NCI-H187 treated with DMSO at 0.1 percent for 48 hours (cell line): ENCODE measurements around the gene MICALL2.

Experiments used
- DNase-seq: peaks from one replicate; lab custom pipeline; 2025; lab: John Stamatoyannopoulos, UW

The MICALL2 gene

GRCh38 chr7:1433128-1433920 lies 25.9 kb downstream of the MICALL2 start:
- DNase-seq: no peak

DNA sequence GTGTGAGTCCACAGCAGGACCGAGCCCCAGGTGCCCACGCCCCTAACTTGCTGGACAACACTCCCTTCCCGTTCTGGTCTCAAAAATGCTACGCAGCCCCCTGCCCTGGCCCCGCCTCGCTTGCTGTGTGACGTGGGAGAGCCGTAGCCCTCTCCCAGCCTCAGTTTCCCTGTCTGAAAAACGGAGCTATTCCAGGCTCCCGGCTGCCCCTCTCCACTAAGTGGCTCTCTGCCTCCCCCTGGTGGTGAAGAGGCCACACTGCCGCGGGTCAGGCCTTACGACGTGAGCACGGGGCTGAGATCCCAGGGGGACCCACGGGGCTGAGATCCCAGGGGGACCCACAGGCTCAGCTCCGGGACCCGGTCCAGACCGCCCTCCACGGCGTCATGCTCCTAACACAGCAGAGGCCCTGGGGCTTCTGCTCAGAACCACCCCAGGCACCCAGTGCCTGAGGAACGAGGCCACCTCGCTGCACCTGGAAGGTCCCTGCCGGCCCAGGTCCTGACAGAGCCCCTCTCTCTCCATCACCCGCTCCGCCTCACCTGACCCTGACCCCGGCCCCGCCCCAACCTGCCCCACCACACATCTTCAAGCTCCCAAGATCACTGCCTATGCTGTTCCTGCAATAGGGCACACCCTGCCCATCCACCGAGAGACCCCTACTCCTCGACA lies 26.7 kb downstream of the MICALL2 start:
- no peak for DNase-seq

DNA sequence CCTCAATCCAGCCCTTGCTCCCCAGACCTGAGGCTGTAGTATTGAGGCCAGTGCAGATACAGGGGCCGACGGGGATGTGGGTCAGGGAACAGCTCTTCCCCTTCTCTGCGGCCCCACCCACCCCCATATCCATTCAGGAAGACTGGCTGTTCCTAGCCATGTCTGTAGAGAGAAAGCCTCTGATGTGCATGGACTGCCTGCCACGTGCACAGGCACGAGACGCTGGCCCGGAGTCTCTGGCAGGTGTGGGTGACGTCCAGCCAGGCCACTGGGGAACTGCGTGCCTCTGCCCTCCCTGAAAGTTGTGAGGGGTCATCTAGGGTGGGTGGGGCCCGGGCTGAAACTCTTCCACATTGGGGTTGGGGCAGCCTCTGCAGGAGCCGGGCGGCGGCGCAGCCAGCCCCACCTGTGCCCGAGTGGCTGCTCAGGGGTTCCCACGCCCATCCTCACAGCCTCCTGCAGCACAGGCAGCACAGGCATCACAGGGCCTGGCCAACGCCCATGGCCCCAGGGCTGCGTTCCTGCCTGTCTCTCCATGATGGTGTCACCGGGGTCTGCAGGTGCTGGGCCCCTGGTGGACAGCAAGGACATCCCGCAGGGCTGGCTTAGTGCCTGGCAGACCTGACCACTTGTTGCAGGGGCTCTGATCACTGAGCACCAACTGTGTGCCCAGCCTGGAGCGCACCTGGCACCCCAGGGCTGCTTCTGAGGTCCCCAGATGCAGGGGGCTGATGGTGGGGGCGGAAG lies 27.5 kb downstream of the MICALL2 start:
- no peak for DNase-seq

GRCh38 chr7:1431226-1431625 lies 28.0 kb downstream of the MICALL2 start:
- DNase-seq: no peak

DNA sequence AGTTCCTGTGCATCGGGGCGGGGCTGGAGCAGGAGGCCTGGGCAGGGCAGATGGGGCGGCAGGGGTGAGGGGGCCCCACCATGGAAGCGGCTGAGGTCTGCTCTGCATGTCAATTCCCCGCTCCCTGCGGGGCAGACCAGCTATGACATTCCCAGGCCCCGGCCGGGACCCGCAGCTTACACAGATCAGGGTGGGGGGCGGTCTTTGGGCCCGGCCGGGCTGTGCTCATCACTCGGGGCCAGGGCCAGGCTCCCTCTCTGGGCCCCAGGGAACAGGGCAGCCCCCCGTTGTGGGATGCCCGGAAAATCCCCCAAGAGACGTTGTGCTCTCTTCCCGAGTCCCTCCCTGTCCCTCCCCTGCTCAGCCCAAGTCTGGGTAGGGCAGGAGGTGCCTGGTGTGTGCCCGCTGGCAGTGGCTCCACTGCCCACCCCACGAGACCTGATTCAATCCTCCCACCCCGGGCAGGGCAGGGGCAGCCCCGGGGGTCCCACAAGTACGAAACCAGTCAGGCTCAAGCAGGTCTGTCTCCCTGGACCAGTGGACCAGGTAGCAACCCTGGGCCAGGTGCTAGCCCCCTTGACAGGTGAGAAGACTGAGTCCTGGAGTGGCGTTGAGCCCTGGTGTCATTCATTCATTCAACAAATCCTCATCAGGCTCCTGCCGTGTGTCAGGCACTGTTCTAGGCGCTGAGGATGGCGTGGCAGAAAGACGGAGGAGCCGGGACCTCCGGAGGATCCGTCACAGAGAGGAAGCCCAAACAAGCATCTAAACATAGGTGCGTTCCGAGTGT lies 29.0 kb downstream of the MICALL2 start:
- no peak for DNase-seq

DNA sequence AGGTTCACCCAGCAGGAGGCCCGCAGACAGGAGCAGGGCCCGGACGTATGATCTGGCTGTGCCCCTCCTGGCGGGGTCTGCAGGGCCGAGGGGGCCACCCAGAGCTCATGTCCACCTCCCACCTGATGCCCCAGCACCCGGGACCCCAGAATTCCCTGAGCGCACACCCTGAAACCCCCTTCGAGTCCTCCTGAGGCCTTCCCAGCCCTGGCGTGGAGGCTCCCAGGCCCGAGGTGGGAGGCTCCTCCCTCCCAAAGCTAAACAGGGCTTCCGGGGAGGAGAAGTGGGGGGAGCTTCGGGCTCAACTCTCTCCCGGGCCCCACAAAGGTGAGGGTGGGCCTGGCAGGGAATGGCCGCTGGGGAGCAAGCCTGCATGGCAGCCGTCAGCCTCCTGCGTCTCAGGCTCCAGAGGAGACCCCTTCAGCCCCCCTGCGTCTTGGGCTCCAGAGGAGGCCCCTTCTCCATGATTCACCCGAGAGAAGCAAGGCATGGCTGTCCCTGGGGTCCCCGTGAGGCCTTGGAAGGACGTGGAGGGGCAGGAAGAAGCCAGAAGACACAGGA lies 30.2 kb downstream of the MICALL2 start:
- no peak for DNase-seq

GRCh38 chr7:1427064-1427657 lies 32.1 kb downstream of the MICALL2 start:
- DNase-seq: no peak

GRCh38 chr7:1426474-1426873 lies 32.8 kb downstream of the MICALL2 start:
- DNase-seq: no peak

DNA sequence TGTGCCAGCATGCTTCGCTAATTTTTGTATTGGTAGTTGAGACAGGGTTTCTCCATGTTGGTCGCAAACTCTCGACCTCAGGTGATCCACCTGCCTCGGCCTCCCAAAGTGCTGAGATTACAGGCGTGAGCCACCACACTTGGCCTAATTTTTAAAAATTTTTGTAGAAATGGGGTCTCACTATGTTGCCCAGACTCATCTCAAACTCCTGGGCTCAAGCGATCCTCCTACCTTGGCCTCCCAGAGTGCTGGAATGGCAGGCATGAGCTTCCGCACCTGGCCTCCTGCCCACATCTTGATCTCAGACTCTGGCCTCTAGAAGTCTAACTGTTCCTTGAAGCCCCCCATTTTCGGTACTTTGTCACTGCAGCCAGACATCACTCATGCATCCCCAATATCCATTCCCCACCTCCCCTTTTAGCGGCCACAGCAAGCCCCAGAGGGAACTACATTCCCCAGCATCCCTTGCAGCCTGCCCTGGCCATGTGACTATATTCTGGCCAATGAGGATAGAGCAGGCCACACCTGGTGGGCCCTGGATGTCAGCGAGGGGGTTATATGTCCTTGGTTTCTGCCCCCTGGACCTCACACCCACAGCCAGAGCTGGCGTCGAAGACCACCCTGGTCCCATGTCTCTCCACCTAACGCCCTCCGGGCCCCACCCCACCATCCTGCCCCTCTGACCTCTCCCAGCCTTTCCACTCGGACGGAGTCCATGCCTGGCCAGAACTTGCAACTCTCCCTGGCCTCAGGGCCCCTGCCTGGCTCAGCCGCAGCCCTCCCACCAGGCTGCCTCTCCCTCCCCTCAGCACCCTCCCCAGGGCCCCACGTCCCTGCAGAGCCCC lies 33.8 kb downstream of the MICALL2 start:
- DNase-seq: no peak

- no peak for DNase-seq
Observed at GRCh38 chr7:1424041-1424440, 35.2 kb downstream of the MICALL2 start.

- no peak for DNase-seq
Observed at GRCh38 chr7:1423264-1423811, 35.9 kb downstream of the MICALL2 start.

GRCh38 chr7:1422512-1423263 lies 36.6 kb downstream of the MICALL2 start:
- DNase-seq: no peak

GRCh38 chr7:1421946-1422345 lies 37.3 kb downstream of the MICALL2 start:
- no peak for DNase-seq

DNA sequence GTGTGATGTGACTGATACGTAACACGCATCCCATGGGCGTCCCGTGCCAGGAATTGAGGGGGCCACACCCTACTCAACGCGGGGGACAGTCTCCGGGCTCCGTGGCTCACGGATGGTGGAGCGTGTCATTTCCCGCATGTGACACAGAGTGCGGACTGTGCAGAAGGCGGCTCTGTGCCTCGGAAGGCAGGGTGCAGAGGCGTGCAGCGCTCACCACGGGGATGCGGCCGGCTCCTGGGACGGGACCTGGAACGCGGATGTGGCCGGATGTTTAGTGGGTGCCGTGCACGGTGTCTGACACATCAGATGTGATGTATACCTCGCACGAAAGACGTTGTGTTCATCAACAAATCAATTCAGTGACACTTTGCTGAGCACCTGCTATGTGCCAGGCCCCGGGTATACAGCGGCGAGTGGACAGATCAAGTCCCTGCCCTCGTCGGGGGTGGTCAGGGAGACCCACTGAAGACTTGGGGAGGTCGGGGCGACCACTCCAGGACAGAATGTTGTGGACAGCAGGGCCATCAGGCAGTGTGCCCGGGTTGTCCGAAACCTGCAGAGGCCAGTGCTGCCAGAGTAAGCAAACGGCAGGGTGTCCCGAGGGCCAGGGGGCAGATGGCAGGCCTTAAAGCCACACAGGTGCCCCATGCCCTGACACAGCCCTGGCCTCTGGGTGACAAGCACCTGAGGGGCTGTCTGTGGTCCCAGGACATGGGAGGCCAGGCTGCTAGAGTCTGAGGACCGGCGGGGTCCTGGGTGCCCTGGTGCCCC lies 38.1 kb downstream of the MICALL2 start:
- no peak for DNase-seq

- DNase-seq: no peak
Observed at GRCh38 chr7:1419688-1420087, 39.6 kb downstream of the MICALL2 start.

DNA sequence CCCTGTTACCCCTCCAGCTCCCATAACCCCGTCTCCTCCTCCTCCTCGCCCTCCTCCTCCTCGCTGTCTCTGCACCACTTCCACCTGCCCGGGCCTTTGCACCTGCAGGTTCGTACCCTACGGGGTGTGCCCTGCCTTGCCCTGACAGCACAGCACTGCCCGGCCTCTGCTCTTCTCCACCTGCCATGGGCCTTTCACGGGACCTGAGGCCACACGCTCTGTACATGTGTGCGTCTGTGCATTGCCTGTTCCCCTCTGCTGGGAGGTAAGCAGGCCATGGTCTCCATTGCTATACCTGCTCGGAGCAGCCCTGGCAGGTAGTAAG lies 40.0 kb downstream of the MICALL2 start:
- no peak for DNase-seq

- no peak for DNase-seq
Observed at GRCh38 chr7:1418505-1419309, 40.6 kb downstream of the MICALL2 start.
